ENCODE data around the gene SLC22A4. TPM values are rescaled to one million over a fixed set of nuclear protein-coding genes. Genes with fewer than 3 reads are reported as not detected.

SLC22A4 gene
- total and polyA plus RNA-seq, 2 experiments from 2014 or later, result 24.0 to 26.0 TPM

DNA sequence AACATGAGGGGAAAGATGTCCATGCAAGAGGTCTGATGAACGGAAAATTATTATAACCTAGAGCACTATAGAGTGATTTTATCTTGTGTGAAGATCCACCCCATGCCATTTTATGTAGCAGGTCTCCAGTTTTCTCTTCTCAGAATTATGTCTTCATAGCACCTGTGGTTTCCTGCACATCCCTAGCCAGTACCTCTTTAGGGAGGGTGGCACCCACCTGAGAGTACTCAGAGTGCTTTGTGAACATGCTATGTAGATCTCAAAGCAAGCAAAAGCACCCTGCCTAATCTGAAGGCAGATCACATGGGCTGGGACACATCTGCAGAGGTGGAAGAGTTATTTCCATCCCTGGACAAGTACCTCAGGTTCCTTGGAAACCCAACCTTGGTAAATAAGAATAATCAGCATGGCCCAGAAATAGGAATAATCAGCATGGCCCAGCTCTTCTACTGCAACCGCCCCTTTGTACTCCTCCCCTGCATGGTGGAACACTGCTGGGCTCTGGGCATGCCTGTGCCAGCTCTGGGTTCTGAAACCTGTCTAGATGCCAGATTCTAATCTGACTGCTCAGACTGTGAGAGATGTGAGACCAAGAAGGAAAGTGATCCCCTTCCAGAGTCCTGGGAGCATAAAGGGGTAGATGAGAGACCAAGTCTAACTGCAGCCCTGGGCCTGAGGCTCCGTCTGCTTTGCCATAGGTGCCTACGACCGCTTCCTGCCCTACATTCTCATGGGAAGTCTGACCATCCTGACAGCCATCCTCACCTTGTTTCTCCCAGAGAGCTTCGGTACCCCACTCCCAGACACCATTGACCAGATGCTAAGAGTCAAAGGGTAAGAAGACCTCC lies 99.0 kb downstream of the SLC22A4 start:
- no peak for DNase-seq
- TF ChIP-seq EZH2 (IDR thresholded peaks at IDR 0.05; ENCODE audit: insufficient read depth, poor library complexity, severe bottlenecking) (no peak), EZH2phosphoT487 (IDR thresholded peaks at IDR 0.05; ENCODE audit: insufficient read depth, low read depth) (no peak)
- H4K20me1 ChIP-seq (ENCODE audit: insufficient read depth), result no peaks in the 10 kb centered on the region
- H3K79me2 ChIP-seq (ENCODE audit: insufficient read depth), result no peaks in the 10 kb centered on the region
- WGBS, 2 experiments (ENCODE audit: low coverage in 1 of 2, low lambda C conversion rate in 2 of 2, missing lambda C conversion rate in 2 of 2), result 94% methylated on average over 6 of the region's 6 CpGs
- no peak overlapping the region for H2AFZ ChIP-seq
- no peak overlapping the region for H3K27ac ChIP-seq
- H3K9ac ChIP-seq, result no peak overlapping the region
- peaks cover 20% of the 10 kb centered on the region for H3K4me1 ChIP-seq (ENCODE audit: insufficient read depth)
- H3F3A ChIP-seq (ENCODE audit: insufficient read depth), result peaks cover 27% of the 10 kb centered on the region
- no peak overlapping the region for H3K4me2 ChIP-seq (ENCODE audit: unreplicated experiment)
- H3K27me3 ChIP-seq (replicated peaks; ENCODE audit: insufficient read depth), result no peaks in the 10 kb centered on the region
- H3K9me3 ChIP-seq (ENCODE audit: low read depth), result no peaks in the 10 kb centered on the region
- H3K9me2 ChIP-seq (ENCODE audit: insufficient read depth), result no peaks in the 10 kb centered on the region
- H3K4me3 ChIP-seq, result no peak overlapping the region
- in situ Hi-C loops (cut with MboI), result loop anchor here (25.0 kb wide), 2 partner anchors 319 to 419 kb away; partner anchors contain the start of gene SOWAHA
- H3K36me3 ChIP-seq (ENCODE audit: low read depth), result no peaks in the 10 kb centered on the region

Small RNA genes within 50 kb of the gene (microRNA-seq; reads per million reads assigned to microRNA genes)
- gene MIR3936 (ENCODE audit: borderline number of aligned reads), result not detected

Small RNA genes within 50 kb of the gene (small RNA-seq; reads per million reads assigned to genes)
- not detected for gene MIR3936 (ENCODE audit: low read depth, low replicate concordance)

Other genes with a start within 250 kb of the SLC22A4 start
- not detected in 2 replicates for gene IL3, start 233.7 kb upstream of the SLC22A4 start, total RNA-seq (2014; rRNA removed; shearing (Covaris generic))
- gene IL3, start 233.7 kb upstream of the SLC22A4 start, polyA plus RNA-seq (2016; fragmentation: Nextera tagmentation; extraction: Ambion mirVana), result not detected in 2 replicates
- not detected in 2 replicates for gene CSF2, start 220.6 kb upstream of the SLC22A4 start, total RNA-seq (2014; rRNA removed; shearing (Covaris generic))
- not detected in 2 replicates for gene CSF2, start 220.6 kb upstream of the SLC22A4 start, polyA plus RNA-seq (2016; fragmentation: Nextera tagmentation; extraction: Ambion mirVana)
- 337 and 352 TPM in 2 replicates for gene P4HA2, start 66.5 kb upstream of the SLC22A4 start, total RNA-seq (2014; rRNA removed; shearing (Covaris generic))
- 353 and 374 TPM in 2 replicates for gene P4HA2, start 66.5 kb upstream of the SLC22A4 start, polyA plus RNA-seq (2016; fragmentation: Nextera tagmentation; extraction: Ambion mirVana)
- gene PDLIM4, start 36.7 kb upstream of the SLC22A4 start, total RNA-seq (2014; rRNA removed; shearing (Covaris generic)), result 84.4 and 107 TPM in 2 replicates
- 153 and 156 TPM in 2 replicates for gene PDLIM4, start 36.7 kb upstream of the SLC22A4 start, polyA plus RNA-seq (2016; fragmentation: Nextera tagmentation; extraction: Ambion mirVana)
- gene SLC22A5, start 75.3 kb downstream of the SLC22A4 start, total RNA-seq (2014; rRNA removed; shearing (Covaris generic)), result 1.9 and 3.0 TPM in 2 replicates
- 1.7 and 2.4 TPM in 2 replicates for gene SLC22A5, start 75.3 kb downstream of the SLC22A4 start, polyA plus RNA-seq (2016; fragmentation: Nextera tagmentation; extraction: Ambion mirVana)
- 6.2 and 10.4 TPM in 2 replicates for gene IRF1, start 196.4 kb downstream of the SLC22A4 start, total RNA-seq (2014; rRNA removed; shearing (Covaris generic))
- 21.7 and 22.2 TPM in 2 replicates for gene IRF1, start 196.4 kb downstream of the SLC22A4 start, polyA plus RNA-seq (2016; fragmentation: Nextera tagmentation; extraction: Ambion mirVana)
- gene IL5, start 249.1 kb downstream of the SLC22A4 start, total RNA-seq (2014; rRNA removed; shearing (Covaris generic)), result not detected in 2 replicates
- gene IL5, start 249.1 kb downstream of the SLC22A4 start, polyA plus RNA-seq (2016; fragmentation: Nextera tagmentation; extraction: Ambion mirVana), result not detected in 2 replicates

All from GM23248 (cell line).